GM23338 (cell line): ENCODE measurements around the gene ADGRB3.

Experiments used
- CREB1 ChIP-seq: fragments of 250-450 bp; sonication (Bioruptor Pico); IDR thresholded peaks from 2 replicates; pipeline ENCODE4 v1.5.0; 2020; ENCODE audit warnings: low read depth, mild to moderate bottlenecking, moderate library complexity
- EZH2 ChIP-seq: fragments of 200-600 bp; sonication (generic); IDR thresholded peaks from one replicate; pipeline ENCODE4 v1.8.0; 2017; ENCODE audit warnings: antibody characterized with exemption, mild to moderate bottlenecking, low read depth; ENCODE audit not compliant: unreplicated experiment
- EZH2phosphoT487 ChIP-seq: fragments of 200-600 bp; sonication (generic); IDR thresholded peaks from one replicate; pipeline ENCODE4 v1.8.1; 2018; ENCODE audit warnings: antibody characterized with exemption; ENCODE audit not compliant: unreplicated experiment
- NANOG ChIP-seq: IDR thresholded peaks from 2 replicates; pipeline ENCODE4 v1.6.1; 2016; ENCODE audit warnings: antibody characterized with exemption, borderline replicate concordance
- POLR2AphosphoS5 ChIP-seq: IDR thresholded peaks from 2 replicates; pipeline ENCODE4 v1.6.1; 2016; ENCODE audit warnings: antibody characterized with exemption, low read depth
- STAT1 ChIP-seq: IDR thresholded peaks from one replicate; pipeline ENCODE4 v1.6.1; 2016; ENCODE audit warnings: antibody characterized with exemption; ENCODE audit not compliant: unreplicated experiment
- ZNF114 ChIP-seq: fragments of 250-450 bp; sonication (Bioruptor Pico); IDR thresholded peaks from 2 replicates; pipeline ENCODE4 v1.5.0; 2020; ENCODE audit warnings: mild to moderate bottlenecking, moderate library complexity
- TF ChIP-seq, protein P1 (sequence below), 2 experiments: fragments of 200-600 bp in 1 of 2; sonication (generic) in 1 of 2; conservative IDR thresholded peaks; 2 replicates each; pipeline versions ENCODE4 v1.5.1 to v1.6.1; 2016 to 2017; ENCODE audit warnings: antibody characterized with exemption in 2 of 2, low read depth in 2 of 2, mild to moderate bottlenecking in 2 of 2, moderate library complexity in 1 of 2
- TF ChIP-seq, protein P2 (sequence below): fragments of 250-450 bp; sonication (Bioruptor Pico); IDR thresholded peaks from 2 replicates; pipeline ENCODE4 v1.5.0; 2020; ENCODE audit warnings: mild to moderate bottlenecking, moderate library complexity
- TF ChIP-seq, protein P3 (sequence below): IDR thresholded peaks from one replicate; pipeline ENCODE4 v1.6.1; 2018; ENCODE audit warnings: antibody characterized with exemption; ENCODE audit not compliant: unreplicated experiment
- TF ChIP-seq, protein P4 (sequence below): IDR thresholded peaks from 2 replicates; pipeline ENCODE4 v1.6.1; 2016; ENCODE audit warnings: antibody characterized with exemption

DNA sequence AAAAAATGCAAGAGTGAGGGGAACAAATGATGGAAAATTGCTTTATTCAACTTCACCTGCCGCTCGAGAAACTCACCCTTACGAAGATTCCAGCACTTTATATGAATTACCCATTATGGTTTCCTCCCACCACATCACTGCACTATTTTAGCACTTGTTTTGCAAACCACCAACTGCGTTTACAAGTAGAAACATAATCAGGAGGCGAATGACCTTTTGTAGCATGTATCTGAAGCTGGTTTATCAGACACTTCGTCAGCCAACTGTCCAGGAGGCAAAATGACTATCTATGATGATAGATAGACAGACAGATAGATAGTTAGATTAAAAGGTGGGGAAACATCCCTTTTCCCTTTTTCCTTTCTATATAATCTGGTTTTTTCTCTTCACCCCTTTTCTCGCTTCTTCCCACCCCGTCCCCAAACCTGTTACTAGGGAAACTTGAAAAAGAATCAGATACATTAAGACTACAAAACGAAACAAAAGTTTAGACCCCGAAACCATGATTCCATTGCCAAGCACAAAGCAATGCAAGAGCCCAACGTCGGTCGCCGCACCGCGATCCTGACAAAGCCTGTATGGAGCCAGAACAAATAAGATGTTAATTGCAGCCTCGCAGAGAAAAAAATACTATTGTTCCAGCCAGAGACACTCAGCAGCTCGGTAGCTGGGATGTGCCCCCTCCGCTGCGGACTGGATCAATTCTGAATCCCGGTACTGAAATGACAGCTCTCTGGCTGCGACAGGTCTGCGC lies 933 bp upstream of the ADGRB3 start:
- TF ChIP-seq, protein P1, sequence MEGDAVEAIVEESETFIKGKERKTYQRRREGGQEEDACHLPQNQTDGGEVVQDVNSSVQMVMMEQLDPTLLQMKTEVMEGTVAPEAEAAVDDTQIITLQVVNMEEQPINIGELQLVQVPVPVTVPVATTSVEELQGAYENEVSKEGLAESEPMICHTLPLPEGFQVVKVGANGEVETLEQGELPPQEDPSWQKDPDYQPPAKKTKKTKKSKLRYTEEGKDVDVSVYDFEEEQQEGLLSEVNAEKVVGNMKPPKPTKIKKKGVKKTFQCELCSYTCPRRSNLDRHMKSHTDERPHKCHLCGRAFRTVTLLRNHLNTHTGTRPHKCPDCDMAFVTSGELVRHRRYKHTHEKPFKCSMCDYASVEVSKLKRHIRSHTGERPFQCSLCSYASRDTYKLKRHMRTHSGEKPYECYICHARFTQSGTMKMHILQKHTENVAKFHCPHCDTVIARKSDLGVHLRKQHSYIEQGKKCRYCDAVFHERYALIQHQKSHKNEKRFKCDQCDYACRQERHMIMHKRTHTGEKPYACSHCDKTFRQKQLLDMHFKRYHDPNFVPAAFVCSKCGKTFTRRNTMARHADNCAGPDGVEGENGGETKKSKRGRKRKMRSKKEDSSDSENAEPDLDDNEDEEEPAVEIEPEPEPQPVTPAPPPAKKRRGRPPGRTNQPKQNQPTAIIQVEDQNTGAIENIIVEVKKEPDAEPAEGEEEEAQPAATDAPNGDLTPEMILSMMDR (conservative IDR thresholded peaks at IDR 0.05; ENCODE audit: low read depth in 2 of 2) = no peak
- no peak for TF ChIP-seq EZH2phosphoT487
- TF ChIP-seq POLR2AphosphoS5 = no peak
- TF ChIP-seq, protein P2, sequence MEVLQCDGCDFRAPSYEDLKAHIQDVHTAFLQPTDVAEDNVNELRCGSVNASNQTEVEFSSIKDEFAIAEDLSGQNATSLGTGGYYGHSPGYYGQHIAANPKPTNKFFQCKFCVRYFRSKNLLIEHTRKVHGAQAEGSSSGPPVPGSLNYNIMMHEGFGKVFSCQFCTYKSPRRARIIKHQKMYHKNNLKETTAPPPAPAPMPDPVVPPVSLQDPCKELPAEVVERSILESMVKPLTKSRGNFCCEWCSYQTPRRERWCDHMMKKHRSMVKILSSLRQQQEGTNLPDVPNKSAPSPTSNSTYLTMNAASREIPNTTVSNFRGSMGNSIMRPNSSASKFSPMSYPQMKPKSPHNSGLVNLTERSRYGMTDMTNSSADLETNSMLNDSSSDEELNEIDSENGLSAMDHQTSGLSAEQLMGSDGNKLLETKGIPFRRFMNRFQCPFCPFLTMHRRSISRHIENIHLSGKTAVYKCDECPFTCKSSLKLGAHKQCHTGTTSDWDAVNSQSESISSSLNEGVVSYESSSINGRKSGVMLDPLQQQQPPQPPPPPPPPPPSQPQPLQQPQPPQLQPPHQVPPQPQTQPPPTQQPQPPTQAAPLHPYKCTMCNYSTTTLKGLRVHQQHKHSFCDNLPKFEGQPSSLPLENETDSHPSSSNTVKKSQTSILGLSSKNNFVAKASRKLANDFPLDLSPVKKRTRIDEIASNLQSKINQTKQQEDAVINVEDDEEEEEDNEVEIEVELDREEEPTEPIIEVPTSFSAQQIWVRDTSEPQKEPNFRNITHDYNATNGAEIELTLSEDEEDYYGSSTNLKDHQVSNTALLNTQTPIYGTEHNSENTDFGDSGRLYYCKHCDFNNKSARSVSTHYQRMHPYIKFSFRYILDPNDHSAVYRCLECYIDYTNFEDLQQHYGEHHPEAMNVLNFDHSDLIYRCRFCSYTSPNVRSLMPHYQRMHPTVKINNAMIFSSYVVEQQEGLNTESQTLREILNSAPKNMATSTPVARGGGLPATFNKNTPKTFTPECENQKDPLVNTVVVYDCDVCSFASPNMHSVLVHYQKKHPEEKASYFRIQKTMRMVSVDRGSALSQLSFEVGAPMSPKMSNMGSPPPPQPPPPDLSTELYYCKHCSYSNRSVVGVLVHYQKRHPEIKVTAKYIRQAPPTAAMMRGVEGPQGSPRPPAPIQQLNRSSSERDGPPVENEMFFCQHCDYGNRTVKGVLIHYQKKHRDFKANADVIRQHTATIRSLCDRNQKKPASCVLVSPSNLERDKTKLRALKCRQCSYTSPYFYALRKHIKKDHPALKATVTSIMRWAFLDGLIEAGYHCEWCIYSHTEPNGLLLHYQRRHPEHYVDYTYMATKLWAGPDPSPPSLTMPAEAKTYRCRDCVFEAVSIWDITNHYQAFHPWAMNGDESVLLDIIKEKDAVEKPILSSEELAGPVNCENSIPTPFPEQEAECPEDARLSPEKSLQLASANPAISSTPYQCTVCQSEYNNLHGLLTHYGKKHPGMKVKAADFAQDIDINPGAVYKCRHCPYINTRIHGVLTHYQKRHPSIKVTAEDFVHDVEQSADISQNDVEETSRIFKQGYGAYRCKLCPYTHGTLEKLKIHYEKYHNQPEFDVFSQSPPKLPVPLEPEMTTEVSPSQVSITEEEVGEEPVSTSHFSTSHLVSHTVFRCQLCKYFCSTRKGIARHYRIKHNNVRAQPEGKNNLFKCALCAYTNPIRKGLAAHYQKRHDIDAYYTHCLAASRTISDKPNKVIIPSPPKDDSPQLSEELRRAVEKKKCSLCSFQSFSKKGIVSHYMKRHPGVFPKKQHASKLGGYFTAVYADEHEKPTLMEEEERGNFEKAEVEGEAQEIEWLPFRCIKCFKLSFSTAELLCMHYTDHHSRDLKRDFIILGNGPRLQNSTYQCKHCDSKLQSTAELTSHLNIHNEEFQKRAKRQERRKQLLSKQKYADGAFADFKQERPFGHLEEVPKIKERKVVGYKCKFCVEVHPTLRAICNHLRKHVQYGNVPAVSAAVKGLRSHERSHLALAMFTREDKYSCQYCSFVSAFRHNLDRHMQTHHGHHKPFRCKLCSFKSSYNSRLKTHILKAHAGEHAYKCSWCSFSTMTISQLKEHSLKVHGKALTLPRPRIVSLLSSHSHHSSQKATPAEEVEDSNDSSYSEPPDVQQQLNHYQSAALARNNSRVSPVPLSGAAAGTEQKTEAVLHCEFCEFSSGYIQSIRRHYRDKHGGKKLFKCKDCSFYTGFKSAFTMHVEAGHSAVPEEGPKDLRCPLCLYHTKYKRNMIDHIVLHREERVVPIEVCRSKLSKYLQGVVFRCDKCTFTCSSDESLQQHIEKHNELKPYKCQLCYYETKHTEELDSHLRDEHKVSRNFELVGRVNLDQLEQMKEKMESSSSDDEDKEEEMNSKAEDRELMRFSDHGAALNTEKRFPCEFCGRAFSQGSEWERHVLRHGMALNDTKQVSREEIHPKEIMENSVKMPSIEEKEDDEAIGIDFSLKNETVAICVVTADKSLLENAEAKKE (CRISPR knock-in tag) = no peak
- TF ChIP-seq, protein P3, sequence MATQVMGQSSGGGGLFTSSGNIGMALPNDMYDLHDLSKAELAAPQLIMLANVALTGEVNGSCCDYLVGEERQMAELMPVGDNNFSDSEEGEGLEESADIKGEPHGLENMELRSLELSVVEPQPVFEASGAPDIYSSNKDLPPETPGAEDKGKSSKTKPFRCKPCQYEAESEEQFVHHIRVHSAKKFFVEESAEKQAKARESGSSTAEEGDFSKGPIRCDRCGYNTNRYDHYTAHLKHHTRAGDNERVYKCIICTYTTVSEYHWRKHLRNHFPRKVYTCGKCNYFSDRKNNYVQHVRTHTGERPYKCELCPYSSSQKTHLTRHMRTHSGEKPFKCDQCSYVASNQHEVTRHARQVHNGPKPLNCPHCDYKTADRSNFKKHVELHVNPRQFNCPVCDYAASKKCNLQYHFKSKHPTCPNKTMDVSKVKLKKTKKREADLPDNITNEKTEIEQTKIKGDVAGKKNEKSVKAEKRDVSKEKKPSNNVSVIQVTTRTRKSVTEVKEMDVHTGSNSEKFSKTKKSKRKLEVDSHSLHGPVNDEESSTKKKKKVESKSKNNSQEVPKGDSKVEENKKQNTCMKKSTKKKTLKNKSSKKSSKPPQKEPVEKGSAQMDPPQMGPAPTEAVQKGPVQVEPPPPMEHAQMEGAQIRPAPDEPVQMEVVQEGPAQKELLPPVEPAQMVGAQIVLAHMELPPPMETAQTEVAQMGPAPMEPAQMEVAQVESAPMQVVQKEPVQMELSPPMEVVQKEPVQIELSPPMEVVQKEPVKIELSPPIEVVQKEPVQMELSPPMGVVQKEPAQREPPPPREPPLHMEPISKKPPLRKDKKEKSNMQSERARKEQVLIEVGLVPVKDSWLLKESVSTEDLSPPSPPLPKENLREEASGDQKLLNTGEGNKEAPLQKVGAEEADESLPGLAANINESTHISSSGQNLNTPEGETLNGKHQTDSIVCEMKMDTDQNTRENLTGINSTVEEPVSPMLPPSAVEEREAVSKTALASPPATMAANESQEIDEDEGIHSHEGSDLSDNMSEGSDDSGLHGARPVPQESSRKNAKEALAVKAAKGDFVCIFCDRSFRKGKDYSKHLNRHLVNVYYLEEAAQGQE = no peak
- TF ChIP-seq EZH2 = no peak
- TF ChIP-seq CREB1 (CRISPR knock-in tag) = no peak
- TF ChIP-seq, protein P4, sequence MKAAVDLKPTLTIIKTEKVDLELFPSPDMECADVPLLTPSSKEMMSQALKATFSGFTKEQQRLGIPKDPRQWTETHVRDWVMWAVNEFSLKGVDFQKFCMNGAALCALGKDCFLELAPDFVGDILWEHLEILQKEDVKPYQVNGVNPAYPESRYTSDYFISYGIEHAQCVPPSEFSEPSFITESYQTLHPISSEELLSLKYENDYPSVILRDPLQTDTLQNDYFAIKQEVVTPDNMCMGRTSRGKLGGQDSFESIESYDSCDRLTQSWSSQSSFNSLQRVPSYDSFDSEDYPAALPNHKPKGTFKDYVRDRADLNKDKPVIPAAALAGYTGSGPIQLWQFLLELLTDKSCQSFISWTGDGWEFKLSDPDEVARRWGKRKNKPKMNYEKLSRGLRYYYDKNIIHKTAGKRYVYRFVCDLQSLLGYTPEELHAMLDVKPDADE = no peak
- TF ChIP-seq NANOG = no peak
- no peak for TF ChIP-seq ZNF114
- no peak for TF ChIP-seq STAT1
